ENCODE data around the gene CXCL8.
"Not testable (repeated sequence)": the region's sequence is repeated elsewhere in the genome, so short reads cannot be mapped to it uniquely, and the experiment has no call there.

CXCL8 gene

DNA sequence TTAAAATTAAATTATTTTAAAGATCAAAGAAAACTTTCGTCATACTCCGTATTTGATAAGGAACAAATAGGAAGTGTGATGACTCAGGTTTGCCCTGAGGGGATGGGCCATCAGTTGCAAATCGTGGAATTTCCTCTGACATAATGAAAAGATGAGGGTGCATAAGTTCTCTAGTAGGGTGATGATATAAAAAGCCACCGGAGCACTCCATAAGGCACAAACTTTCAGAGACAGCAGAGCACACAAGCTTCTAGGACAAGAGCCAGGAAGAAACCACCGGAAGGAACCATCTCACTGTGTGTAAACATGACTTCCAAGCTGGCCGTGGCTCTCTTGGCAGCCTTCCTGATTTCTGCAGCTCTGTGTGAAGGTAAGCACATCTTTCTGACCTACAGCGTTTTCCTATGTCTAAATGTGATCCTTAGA lies at the start of gene CXCL8:
Gene CXCL8 (plus strand): TSS at position 217 of the 426 bp plus-strand sequence. CDS start 90 bp downstream, at position 307.
- no peak for FAIRE-seq

DNA sequence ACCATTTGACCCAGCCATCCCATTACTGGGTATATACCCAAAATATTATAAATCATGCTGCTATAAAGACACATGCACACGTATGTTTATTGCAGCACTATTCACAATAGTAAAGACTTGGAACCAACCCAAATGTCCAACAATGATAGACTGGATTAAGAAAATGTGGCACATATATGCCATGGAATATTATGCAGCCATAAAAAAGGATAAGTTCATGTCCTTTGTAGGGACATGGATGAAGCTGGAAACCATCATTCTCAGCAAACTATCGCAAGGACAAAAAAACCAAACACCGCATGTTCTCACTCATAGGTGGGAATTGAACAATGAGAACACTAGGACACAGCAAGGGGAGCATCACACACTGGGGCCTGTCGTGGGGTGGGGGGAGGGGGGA lies 49.2 kb upstream of the CXCL8 start:
- FAIRE-seq = not testable (repeated sequence)

DNA sequence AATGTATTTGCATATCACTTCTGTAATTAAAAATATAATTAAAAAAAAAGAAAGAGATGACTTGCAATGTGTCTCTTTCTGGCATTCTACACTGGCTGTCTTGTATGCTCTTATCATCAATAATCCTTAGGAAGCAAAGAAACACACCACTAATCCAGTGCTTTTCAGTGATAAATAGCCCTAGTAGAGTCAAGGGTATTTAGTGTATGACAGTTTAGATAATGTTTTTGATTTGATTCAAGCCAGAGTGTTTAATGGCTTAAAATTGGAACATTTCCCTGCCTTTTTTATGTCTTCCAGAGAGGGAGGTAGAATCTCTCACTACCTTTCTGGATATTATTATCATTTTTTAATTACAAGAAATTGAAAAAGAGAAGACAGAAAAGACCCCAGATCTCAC lies 48.6 kb upstream of the CXCL8 start:
- no peak for FAIRE-seq

DNA sequence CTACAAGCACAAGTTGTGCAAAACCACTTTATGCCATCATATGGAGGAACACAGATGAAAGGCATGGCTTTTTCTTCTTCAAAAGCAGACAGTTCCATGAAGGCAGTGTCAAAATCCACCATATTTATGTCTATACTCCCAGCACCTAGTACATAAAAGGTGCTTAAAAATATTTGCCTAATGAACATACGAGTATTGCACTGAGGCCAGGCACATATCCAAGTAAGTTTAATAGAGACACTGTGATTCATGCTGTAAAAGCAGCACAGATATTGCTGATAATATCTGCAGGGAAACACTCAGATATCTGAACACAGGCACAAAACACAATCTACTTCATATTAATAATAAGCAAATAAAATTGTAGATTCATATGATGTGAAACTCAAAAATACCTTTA lies 48.1 kb upstream of the CXCL8 start:
- no peak for FAIRE-seq

DNA sequence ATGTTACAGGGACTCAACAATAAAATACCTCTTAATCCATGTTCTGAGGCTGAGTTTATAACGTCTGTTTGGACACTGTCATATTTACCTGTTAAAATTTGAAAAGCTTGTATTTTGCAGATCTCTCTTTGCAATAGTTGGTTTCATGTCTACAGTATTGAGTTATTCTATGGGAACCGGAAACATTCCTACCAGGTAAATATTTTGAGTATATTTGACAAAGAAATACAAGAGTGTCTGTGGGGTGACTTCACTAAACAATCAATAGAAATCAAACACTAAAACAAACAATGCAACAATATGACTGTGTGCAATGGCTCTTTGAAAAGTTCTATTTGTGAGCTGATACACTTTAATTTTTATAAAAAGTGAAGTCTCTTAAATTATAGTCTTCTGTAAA lies 47.7 kb upstream of the CXCL8 start:
- no peak for FAIRE-seq

DNA sequence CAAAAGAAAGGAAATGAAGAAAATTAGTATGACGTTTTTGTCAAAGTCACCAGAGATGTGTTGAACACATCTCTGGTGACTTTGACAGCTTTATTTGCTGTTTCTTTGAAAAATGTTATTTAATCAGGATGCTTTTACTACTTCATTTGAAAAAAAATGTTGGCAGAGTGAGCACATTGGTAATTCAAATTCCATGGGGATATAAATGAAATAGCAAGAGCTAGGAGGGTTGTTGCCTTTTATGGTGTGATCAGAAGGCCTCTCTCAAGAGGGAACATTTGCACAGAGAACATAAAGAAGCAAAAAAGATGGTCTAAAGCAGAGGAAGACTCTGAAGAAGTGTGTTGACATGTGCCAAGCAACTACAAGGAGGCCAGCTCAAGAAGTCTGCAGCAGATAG lies 46.6 kb upstream of the CXCL8 start:
- no peak for FAIRE-seq

DNA sequence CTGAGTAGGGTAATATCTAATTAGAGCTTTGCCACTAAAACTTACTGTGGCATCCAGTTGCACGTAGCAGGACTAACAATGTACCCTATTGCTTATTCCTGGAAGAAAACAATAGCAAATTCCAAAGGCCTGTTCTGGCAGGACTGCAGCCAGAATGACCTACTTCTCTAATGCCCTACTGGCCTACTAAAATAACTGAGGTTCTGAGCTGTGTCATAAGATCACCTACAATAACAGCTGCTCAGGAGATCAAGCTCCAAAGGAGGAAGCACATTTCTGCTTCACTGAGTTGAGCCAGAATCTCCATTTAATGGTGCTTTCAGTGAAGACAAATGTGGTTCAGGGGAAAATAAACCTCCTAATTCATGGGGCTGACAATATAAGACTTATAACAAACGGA lies 42.2 kb upstream of the CXCL8 start:
- FAIRE-seq = no peak

DNA sequence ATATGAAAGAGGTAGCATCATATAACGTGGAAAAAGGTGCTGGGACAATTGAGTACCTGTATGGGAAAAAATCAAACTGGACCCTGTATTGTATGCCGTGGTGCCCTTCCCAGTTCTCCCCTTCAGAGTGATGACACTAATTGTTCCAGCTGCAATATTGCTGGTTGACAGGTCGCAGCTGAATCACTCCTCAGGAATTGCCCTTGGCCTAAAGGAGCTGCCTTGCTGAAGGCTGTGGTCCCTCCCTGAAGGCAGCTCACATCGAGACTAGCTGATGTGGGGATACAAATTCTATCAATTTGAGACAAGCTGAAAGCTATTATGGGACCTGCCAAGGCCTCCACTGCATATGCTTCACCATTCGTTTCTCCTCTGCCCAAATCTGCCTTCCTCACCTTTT lies 39.3 kb upstream of the CXCL8 start:
- no peak for FAIRE-seq

DNA sequence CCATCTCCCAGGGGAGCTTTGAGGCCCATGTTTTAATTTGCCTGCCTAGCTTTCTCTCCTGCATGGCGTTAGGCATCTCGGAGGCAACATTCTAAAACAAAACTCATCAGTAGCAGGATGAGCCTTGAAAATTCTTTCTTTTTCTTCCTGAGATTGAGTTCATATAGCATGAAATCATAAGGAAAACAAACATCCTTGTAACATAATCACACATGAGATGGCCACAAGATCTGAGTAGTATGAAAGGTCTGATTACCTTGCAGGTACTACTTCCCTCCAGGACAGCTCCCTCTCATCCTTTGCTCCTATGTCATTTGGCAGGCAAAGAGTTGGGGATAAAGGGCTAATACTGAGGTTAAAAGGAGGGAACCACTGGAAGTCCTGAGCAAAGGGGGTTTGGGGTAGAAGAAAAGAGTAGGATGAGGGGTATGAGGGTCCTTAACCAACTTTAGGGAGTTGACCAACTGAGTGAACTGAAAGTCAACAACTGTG lies 37.5 kb upstream of the CXCL8 start:
- FAIRE-seq = no peak

DNA sequence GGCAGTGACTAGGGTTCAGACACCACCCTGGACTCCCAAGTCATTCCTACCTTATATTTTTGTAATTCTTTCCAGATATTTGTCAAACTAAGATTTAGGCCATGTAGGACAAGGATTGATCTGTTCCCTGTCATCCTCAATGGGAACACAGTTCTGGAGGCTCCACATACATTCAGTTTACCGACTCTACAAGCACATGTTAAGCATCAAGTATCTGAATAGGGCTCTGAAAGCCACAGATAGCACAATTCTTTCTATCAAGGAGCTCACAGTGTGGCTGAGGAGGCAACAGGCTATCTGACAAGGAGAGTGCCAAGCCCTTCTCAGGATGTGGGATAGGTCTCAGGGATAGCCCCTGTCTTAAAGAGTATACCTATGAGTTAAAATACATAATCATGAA lies 37.0 kb upstream of the CXCL8 start:
- FAIRE-seq = no peak

DNA sequence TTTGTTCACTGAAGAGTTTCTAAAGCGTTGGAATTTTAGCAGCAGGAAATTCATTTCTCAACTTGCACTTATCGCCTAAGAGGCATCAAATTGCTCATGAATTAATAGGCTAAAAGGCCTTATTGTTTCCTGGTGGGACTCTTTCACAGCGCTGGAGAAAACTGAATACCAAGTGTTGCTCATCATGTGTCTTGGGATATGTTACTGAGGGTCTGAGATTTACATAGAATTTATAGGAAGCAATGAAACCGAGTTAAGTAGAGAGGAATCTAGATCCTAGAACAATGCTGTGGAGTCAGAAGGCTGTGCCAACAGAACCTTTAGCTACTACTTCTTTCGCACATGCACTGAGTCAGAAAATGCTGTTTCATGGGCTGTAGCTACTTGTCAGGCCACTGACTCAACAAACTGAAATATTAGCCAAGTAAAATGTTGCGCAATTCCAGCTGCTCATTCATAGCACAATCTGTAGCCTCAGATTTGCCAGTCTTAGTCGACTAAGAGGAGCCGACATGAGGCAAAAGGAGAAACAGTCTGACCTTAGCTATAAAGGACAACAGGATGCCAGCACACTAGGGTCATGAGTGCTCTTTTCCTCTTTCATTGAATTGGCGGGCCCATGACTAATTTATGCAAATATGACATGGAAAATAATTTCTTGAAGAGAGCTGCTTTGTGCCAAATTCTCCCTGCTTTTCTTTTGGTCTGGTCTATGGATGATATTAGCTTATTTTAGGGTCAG lies 35.9 kb upstream of the CXCL8 start:
- FAIRE-seq = no peak

DNA sequence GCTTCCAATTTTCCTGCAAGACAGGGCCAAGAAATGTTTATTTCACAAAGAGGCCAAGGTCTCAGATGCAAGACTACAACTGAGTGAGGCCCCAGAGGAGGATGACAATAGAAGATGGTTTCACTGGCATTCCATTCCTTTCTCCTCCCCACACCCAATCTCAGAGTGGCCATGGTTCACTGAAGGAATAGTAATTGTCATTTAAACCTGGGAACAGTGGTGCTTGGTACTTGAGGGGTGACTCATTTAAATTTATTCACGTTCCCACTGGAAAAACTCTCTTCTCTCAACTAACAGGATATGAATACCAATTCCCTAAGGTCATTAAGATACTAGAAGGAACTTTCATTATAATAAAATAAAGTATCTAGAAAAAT lies 35.3 kb upstream of the CXCL8 start:
- no peak for FAIRE-seq

DNA sequence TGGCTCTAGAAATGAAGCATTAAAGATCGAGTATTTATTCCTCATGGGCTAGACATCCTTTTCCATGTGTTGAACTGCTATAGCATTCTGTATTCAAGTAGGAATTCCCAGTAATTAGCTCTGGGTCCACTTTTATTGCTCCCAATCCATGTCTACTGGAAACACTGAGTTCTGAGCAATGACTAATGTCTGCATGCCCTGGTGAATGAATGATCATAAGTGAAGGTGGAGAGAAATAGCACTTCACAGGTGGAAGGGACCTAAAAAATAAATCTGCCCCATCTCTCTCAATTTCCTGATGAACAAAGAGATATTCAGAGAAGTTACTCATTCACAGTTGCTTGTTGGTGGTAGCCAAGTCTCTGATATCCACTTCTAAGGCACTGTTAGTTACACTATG lies 34.6 kb upstream of the CXCL8 start:
- FAIRE-seq = no peak

DNA sequence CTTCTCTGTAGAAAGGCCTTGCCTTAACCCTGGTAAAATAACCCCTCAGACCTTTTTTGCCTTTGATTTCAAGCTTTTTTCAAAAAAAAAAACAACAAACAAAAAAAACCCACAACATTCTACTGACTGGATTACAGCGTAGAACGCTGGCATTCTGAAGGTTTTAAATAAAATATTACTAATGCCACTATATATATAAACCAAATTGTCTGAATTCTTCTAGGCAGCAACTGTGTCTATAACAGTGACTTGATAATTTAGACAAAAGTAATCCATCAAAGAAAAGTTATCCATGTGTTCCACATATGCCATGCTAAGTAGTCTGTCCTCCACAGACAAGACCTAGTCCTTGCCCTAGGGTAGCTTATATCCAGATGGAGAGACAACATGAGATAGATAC lies 33.6 kb upstream of the CXCL8 start:
- no peak for FAIRE-seq

DNA sequence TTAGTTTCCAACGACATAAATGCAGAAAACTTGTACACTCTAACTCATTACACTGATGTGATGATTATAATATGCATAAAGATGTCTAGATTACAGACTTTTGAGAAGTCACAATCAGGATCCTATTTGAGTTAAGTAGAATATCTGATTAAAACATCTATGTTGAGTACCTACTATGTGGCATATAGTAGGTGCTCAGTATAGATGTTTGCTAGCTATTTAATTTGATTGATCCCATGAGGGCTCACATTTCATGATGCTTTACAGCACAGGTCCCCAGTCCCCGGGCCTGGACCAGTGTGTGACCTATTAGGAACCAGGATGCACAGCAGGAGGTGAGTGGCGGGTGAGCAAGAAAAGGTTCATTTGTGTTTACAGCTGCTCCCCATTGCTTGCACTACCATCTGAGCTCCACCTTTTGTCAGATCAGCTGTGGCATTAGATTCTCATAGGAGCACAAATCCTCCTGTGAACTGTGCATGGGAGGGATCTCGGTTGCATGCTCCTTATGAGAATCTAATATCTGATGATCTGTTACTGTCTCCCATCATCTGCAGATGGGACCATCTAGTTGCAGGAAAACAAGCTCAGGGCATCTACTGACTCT lies 33.0 kb upstream of the CXCL8 start:
- no peak for FAIRE-seq

DNA sequence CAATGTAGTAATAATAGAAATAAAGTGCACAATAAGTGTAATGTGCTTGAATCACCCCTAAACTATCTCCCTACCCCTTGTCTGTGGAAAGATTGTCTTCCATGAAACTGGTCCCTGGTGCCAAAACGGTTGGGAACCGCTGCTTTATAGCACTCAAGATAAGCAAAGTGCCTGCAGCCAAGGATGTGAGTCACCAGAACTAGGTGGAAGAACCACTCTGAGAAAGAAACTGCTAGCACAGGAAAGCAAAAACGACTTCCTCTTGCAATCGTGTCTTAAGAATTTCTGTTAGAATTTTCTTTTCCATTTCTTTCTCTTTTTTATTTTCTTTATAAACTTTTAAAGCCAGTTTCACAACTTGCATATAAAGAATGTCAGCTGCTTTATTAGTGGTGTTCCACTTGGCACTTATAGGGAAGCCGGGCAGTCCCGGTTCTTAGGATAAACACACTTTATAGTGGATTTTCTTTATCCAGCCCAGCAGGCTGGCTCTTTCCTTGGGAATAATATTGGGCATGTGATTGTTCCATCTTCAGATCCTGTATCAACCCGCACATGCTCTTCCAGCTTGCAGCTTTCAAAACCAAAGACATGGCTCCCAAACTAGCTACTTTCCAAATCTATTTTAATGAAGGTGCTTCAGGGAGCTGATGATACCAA lies 32.3 kb upstream of the CXCL8 start:
- FAIRE-seq = no peak

DNA sequence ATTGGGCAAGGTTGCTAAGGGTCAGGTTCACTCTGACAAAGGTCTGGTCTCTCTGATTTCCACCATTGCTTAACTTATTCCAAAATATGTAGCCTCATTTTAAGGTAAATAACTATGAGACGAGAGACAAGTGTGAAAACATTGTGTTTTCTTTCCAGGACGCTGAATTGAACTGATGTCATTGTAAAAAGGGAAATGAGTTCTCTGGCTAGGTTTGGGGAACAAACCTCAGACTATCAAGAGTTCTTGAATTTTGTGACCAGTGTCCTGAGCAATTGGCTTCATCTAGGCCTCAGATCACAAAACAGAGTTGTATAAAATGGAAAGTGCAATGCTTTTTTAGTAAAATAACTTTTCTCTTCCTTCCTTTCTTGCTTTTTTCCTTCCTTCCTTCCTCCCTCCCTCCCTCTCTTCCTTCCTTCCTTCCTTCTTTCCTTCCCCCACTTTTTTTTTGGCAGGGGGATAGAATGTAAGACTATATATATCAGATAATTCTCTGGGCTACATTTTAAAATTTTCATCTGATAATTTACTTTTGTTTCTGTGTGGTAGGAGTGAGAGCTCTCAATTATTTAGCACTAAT lies 30.8 kb upstream of the CXCL8 start:
- FAIRE-seq = no peak

DNA sequence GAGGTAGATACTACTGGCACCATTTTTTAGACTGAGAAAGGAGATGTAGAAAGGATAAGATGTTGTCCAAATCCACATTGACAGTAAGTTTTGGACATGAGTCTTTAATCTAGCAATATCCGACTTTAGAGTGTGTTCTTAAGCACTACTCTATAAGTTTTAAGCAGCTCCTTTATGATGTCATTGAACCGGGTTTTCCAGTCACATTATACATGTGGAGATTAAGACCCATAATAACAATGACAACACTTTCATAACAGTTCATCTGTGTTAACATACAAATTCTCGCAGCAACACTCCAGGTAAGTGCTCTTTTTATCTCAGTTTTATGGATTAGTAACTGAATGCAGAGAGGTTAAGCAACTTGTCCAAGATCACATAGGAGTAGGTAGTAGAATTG lies 30.3 kb upstream of the CXCL8 start:
- no peak for FAIRE-seq

DNA sequence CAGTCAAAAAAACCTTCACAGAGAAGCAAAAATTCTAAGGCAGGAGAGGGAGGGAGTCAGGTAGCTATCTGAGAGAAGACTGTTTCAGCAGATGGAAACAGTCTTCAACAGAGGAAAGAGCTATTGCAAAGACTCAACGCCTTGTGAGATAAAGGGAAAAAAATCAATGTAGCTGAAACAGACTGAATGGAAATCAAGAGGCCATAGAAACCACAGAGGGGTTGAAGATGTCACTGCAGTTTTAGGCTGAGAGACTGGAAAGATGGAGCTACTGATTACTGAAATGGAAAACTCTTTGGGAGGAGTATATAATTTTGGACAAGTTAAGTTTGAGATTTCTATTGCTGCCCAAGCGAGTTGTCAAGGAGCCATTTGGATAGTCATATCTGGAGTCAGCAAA lies 28.4 kb upstream of the CXCL8 start:
- no peak for FAIRE-seq

DNA sequence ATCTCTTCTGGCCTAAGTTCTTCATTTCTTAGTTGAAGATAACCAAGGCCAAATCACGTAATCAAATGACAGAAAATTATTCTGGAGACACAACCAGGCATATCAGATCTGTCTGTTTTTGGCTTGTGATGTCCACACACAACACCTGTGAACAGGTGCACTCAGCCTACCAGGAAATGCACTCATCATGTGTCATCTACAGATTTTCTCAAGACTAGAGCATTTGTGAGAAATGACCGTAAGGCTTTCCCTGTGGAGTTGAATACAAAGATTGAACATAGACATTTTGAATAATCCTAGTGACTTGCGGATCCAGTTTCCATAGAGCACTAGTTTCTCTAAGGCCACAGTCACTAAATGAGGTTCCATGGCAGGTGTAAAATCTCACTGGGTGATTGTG lies 26.7 kb upstream of the CXCL8 start:
- FAIRE-seq = no peak

DNA sequence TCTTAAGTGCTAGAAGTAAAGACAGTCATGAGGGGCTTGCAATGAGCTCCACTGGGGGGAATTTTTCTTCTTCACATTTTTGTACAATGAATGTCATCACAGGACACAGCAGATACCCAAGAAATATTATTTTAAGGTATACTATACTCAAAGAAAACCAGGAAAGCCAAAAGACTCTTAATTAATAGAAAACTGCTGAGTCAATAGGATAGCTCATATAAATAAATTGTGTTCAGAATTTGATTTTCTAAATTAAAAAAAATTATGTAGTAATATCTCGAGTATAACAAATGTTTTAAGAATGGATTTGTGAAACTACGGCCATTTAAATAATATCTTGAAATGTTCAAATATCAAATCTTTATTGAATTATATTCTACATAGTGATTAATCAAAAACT lies 25.7 kb upstream of the CXCL8 start:
- no peak for FAIRE-seq

DNA sequence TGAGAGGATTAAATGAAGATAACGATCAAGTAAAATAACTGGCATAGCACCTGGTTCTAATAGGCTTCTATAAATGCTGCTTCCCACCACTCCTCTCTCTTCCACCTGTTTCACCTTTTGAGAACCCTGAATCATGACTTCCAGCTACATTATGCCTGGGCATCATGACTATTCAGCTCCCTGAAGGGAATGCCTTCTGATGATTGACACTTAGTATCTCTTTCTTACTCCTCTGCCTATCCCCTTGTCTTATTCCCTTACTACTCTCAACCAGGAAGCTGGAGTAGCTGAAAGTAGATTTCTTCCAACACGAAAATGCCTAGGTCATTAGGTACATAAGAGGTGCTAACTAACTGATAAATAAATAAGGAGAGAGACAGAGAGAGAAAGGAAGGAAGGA lies 24.7 kb upstream of the CXCL8 start:
- no peak for FAIRE-seq
